Stimulated activated CD4-positive, alpha-beta T cell treated with anti-CD3 and anti-CD28 coated beads, Interleukin-12 subunit alpha, Interleukin-12 subunit beta, amount 100 ng/mL, for 48 hours (primary cell): ENCODE data around the gene CENPP.

Source experiments
- DNase-seq, 3 donors: peaks; one replicate each; pipeline ENCODE4 v3.0.0-alpha.2; 2020; ENCODE audit warnings: low read depth in 2 of 3, low spot score in 1 of 3

Gene CENPP

DNA sequence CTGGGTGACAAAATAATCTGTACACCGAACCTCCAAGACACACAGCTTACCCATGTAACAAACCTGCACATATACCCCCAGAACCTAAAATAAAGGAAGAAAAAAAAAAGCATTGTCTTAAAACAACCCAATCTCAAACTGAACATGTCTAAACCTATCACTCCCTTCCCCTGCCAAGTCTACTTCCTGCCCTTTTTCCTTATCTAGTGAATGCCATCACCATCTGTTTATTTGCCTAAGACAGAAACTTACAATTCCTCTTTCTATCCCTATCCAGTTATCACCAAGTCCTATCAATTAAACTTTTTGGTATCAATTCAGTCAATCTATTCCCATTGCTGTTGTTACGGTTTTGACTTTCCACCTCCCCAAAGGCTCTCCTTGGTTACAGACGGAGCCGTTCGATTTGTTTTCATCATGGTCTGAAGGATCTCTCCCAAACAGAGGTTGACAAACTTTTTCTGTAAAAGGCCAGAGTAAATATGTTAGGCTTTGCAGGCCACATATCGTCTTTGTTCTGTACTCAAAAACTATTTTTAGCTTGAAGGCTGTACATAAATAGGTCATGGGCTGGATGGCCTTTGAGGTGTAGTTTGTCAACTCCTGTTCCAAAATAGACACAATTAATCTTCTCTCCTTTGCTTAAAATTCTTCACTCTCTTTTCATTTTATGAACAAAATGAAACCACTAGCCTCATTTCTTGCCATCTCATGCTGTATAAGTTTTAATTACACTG lies 12.7 kb upstream of the CENPP start:
- DNase-seq = no peak

DNA sequence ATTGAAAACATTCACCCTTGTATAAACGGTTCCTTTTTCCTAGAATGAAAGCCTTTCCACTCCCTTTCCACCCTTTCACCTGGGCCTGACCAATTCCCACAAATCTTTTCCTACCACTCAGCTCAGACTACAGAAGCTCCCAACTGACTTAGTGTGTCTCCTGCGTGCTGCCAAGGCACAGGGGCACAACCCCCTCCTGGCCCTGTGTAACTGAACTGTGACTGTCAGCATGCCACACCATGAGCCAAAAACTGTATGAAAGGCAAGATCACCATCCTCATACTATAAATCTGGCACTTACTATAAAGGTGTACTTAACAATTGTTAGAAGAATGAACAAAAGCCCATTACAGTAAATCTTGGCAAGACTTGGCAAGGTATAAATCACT lies 12.1 kb upstream of the CENPP start:
- DNase-seq = no peak

DNA sequence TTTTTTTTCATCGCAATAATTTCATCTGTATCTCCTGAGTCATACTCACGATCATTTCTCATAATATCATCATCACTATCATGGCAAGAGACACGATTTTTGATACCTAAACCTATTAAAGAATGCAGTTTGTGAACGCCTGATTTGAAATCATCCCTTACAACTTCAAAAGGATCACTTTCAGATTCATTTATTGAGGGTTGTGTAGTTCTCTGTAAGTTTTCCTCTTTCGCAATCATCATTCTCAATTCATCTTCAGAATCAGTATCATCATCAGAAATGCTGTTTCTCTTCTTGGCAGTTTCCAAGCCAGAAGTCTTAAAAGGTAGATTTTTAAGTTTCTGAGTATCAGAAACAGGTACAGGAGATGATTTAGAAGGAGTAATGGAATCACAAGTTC lies 10.3 kb upstream of the CENPP start:
- no peak for DNase-seq

DNA sequence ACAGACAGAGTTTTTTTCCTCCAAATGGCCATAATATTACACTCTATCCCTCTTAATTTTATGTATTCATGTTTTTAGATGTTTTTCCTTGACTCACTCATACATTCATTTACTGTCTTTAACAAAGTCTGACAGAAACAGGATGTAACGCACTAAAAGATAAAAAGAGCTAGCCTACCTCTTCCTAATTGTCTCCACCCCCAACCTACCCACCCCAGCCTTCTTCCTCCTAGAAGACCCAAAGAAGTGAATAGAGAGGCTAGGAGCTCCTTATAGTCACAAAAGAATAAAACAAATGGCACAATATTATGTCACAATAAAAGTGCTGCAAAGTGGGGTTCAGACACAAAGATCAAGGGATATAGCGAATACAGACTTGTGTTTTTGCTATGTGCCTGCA lies 1.3 kb upstream of the CENPP start:
- no peak for DNase-seq

DNA sequence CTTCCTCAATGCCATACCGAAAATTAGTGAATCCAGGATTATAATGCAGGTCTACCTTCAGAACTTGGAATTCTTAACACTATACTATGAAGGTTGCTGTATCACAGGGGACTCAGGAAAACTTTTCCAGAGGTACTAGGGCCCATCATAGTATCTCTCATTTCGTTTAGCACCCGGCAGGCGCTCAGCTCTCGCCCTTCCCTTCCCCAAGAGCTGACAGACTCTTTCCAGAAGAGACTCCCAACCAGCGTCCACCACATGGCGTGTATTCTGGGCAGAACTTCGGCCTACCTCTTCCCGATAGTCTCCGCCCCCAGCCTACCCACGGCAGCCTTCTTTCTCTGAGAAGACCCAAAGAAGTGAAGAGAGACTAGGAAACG lies 874 bp upstream of the CENPP start:
- DNase-seq = no peak

DNA sequence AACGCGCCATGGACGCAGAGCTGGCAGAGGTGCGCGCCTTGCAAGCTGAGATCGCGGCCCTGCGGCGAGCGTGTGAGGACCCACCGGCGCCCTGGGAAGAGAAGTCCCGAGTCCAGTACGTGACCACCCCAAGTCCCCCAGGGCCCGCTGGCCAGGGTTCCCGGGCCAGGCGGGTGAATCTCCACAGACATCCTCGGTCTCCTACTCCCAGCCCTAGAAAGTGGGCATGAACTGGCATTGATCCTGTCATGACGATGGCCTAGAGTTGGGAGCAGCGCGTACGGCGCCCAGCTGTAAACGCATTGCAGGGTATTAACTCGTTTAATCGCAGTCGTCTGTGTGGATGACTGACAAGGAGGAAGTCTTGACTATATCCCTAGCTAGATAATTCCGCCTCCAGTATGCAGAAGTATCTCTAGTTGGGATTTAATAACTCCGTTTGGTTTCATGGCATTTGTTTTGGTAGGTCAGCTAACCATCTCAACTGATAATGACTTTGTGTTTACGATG lies 293 bp downstream of the CENPP start:
- peak in 1 of 3 donors; percentile 1 for DNase-seq

DNA sequence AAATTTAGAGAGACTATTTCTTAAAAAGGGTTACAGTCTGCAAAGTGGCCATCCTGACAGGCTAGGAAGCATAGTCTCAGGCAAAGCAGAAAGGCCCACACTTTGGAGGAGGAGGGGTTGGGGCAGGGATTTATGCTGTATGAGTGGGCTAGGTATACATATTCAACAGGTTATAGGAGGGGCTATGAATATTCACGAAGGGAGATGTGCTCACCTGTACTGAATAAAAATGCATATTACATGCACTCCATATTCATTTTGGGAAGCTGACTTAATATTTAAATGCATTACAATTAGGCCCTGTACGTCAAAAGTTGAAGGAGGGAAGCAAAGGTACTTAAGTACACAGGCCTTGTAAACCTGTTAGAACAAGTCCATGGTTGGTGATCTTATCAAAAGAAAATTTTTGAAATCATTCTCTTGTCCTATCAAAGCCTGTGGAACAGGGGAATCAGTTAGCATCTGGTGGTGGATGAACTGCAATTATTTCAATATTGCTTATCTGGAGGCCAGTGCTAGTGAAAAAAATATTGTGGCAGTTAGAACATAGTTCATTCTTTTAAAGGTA lies 1.6 kb downstream of the CENPP start:
- DNase-seq = no peak

DNA sequence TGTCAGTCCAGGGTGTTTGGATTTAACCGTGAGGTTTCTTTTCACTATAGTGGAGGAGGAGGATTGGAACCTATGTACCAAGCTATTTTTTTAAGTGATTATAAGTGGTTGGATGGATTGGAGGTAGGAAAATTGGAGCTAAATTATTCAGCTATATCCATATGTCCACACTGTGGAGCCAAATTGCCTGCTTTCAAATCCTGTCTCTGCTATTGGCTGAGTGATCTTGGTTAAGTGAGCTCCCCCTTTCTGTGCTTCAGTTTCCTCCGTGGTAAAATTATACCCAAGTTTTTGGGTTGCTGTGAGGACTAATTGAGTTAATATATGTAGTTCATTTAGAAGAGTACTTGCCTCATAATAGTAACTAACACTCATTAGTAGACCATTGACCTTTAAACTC lies 2.5 kb downstream of the CENPP start:
- DNase-seq = no peak

DNA sequence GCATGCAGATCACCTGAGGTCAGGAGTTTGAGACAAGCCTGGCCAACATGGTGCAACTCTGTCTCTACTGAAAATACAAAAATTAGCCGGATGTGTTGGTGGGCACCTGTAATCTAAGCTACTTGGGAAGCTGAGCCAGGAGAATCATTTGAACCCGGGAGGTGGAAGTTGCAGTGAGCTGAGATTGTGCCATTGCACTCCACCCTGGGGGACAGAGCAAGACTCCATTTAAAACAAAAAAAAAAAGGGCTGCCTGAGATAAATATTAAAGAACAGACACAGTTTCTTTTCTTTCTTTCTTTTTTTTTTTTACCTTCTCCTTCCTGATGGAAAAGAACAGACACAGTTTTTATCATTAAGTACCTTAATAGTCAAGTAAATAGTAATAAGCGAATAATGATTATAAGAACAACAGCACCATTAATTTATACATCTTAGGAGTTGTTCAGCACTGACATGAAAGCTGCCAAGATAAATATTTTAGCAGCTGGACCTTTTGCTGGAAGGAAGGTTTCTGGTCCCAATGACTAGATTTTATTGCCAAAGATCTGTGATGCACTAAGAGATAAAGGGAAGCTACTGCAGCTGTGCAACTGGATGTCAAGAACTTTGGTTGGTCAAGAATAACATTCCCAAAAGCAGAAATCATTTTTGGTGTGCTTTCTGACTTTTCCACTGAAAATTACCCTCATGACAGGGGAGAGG lies 7.0 kb downstream of the CENPP start:
- DNase-seq = no peak

DNA sequence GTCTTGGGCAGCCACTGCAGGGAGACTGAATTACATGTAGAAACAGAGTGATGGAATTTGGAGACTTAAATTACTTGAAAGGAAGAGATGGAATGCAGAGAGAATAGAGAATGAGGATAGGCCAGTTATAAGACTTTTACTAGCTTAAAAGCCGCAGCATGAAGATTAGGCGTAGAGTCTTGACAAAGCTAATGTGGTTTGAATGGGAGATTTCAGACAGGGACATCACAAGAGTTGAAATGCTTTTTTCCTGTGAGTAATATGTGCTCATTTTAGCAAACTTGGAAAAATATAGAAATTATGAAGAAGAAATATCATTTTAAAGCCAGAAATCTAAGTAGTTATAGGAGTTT lies 7.5 kb downstream of the CENPP start:
- no peak for DNase-seq

DNA sequence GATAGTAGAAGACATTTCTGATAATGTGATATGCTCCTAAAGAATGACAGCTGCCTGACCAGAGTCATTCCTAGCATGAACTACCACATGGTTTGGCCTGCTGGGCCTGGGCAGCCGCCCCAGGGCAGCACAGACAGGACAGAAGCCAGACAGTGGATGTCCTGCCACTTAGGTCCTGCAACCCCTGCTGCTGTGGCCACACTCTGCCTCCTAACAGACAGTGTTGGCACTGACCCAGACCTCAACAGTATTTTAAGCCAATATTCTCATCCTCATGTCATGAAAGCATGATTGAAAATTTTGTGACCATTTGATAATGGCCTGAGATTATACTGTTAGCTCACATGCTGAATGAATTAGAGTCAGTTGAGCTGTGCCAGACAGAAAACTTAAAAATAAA lies 15.8 kb downstream of the CENPP start:
- DNase-seq = no peak

DNA sequence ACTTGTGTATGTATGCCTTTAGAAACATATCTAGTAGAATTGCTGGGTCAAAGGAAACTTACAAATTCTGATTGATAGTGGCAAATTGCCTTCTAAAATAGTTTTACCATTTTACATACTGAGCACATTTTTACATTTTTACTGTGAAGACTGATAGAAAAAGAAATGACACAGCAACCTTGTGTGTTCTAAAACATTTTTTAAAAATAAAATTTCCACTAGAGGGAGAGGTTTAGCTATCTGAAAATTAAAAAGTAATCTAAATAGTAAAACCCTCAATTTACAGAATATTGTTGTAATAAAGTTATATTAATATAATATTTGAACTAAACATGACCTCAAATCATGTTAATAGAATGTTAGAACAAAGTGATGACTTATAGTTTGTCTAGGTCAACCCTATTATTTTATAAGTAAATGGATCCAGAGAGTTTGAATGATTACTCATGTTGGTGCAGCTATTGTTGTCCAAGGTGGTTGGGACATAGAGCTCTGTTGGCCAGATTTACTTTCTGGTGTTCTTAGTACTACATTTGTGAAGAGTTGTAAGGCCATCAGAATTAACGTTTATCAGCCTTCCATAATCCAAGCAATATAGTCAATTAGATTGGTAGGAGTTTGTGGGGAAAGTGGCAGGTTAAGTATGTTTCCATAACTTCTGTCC lies 17.2 kb downstream of the CENPP start:
- no peak for DNase-seq

DNA sequence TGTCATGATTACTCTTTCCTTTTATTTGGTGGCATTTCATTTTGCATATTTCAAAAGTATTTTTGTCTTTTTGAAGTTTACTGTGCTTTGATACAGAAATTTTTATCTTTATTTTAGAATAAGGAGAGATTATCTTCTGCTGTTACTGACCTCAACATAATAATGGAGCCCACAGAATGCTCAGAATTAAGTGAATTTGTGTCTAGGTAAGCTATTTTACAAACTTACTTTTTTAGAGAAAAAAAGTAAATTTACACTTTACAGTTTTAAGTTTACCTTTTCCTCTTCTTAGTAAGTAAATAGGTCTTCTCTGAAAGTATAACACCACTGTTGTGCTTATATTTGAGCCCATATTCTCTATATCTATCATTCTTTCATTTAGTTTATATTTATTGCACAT lies 19.8 kb downstream of the CENPP start:
- DNase-seq = no peak

DNA sequence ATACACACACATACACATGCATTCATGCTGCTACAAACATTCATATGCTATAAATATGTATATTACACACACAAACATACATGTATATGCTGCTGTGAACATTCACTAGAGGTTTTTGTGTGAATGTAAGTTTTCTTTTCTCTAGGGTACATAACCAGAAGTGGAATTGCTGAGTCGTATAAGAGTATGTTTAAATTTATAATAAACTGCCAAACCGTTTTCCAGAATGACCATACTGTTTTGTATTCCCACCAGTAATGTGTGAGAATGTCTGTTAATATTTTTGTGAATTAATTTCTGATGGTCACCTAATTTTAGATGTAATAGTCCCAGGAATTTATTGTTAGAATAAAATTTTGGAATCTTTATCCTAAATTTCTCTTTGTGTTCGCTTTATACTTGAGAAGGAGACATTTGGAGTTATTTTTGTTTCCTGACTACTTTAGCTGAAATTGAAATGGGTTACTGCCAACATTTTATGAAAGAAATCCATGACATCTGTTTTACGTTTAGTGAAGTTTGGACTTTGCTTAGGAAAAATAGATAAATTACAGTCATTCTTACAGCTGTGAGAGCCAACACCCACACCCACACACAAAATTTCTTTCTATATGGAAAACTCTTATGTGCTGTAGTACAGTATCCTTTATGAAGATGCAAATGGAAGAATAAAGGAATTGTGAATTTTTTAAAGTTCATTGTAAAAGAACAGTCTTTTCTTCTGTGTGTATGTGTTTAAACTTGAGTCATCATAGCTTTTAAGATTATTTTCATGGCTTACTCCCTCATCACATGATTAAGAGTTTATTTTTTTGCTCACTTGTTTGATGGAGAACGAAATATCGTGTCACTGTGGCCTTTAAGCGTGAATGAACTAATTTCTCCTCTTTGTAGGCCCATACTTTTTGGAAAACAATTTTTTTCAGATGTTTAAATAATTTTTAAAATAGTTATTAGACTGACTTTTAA lies 24.3 kb downstream of the CENPP start:
- DNase-seq = no peak

DNA sequence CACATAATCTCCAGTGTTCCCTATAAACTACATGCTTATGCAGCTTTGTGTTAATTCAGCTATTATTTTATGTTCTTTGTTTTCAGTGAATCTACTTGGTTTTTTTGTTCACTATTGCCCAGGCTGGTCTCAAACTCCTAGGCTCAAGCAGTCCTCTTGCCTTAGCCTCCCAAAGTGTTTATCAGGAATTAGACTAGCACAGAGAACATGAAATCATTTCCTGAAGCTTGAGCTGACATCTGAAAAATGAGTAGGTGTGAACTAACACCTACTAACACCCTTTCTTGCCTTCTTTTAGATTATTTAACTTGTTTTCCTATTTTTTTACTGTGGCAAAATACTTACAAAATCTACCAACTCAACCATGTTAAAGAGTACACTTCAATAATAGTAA lies 25.0 kb downstream of the CENPP start:
- no peak for DNase-seq

DNA sequence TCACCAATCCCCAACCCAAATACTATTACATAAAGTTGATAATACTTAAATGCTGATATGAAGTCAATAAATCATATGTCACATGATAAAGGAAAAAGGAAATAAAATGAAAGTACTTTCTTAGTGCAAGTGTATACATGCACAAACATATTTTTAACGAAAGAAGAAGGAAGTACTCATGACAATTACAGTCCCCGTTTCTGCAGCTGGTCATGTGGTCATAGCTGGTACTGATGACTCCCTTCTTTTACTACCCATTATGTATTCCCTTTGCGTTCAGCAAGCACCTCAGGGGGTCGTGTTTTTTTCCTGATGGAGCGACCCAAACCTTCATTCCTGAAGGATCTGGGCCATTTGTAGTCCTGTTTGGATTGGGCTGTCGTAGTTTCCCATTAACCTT lies 27.3 kb downstream of the CENPP start:
- DNase-seq = no peak

DNA sequence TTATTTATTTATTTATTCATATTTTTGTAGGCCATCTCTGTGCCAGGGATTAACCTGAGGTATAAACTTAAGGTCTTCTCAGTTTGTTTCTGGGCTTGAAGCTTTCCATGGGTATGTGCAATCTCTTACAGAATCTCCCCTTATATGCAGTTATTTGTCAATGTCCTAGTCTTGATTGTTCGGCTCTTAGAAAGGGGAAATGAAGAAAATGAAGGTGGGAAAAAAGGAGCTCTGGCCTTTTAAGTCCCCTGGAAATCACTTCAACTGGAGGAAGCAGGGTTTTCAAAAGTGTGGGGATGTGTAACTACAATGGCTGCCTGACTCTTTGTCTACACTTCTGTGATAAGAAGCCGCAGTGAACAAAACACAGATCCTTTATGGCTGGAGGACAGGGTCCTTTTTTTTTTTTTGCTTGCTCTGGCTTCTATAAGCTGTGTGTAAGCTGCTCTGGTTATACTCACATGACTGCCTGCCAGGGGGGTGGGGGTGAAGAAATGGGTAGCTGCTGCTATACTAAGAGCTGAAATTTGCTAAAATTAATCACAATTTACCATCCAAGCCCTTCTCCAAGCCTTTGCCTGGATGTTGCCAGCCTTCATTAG lies 33.7 kb downstream of the CENPP start:
- DNase-seq = no peak

DNA sequence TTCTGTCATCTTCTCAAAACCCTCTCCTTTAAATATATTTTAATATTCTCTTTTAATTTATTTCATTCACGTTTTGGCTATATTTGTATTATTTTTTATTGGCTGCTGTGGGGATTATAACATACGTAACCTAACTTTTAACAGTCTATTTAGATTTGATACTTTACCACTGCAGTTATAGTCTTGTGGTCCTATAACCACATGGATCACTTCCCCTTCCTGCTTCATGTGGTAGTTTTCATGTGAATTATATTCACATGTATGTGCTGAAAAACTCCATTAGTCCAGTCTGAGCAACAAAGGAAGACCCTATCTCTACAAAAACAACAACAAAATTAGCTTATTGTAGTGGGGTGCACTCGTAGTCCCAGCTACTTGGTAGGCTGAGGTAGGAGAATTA lies 34.3 kb downstream of the CENPP start:
- DNase-seq = no peak

DNA sequence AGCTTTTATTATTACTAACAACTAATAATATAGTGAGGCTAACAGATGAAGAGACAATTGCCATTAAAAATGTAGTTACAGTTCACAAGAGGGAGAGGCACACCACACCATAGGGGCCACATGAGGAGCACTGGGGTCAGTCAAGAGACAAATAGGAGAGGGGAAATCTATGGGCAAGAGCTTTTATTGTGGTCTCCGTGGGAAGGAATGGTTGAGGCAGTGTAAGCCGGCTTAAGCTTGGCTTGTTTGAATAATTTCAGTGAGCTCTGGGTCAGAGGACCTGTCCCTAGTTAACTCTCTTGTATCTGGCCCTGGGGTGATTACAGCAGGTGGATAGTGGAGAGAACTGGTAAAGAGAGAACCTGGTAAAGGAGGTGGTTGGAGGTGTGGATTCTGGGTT lies 43.3 kb downstream of the CENPP start:
- DNase-seq = no peak

DNA sequence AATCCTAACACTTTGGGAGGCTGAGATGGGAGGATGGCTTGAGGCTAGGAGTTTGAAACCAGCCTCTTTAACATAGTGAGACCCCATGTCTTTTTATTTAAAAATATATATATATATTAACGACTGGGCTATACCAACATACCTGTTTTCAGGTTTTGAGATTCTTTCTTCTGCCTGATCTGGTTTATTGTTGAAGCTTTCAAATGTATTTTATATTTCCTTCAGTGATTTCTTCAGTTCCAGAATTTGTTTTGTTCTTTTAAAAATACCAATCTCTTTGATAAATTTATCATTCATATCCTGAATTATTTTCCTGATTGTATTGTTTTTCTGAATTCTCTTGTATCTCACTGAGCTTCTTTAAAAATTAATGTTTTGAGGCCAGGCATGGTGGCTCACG lies 47.4 kb downstream of the CENPP start:
- no peak for DNase-seq

DNA sequence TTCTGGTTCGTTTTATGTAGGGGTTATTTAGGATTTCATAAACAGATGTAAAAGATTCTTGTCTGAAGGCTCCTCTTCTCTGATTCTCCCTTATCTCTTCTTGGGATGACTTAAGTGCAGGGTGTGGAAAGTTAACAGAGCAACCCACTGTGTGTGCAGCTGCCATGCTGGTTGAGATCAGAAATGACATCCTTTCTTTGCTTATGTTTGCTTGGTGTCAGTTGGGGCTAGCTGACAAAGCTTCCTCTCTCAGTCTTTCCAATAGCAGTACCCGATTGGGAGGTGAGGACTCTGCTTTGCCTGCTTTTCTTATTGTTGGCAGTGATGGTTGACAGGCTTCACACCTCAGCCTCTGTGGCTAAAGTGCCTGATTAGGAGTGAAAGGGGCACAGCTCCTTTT lies 52.1 kb downstream of the CENPP start:
- DNase-seq = no peak
